PC-9 (cell line): Measurements from ENCODE around the gene RPS5.

Source experiments
- CTCF ChIP-seq: fragments of 200-600 bp; sonication (generic); conservative IDR thresholded peaks from 2 replicates; pipeline ENCODE4 v1.6.1; 2017; ENCODE audit warnings: mixed run types, antibody characterized with exemption, mild to moderate bottlenecking, moderate library complexity
- EZH2 ChIP-seq: fragments of 200-600 bp; sonication (generic); IDR thresholded peaks from 2 replicates; pipeline ENCODE4 v1.8.0; 2017; ENCODE audit warnings: antibody characterized with exemption, low read depth

GRCh38 chr19:58395979-58396627, 9.0 kb downstream of the RPS5 start:
- TF ChIP-seq CTCF (no peak), EZH2 (no peak)
